CD4-positive, alpha-beta T cell (primary cell): Measurements from ENCODE around the gene FGF22. TPM values are rescaled to one million over a fixed set of nuclear protein-coding genes. Genes with fewer than 3 reads are reported as not detected.
A peak's percentile ranks its signal among the peaks of the same experiment; 100 is the strongest.

Source experiments
- ATAC-seq: fragments of 200-7000 bp; cut with Tn5 transposase; one replicate; pipeline ENCODE4 v1.10.0; 2022; ENCODE audit warnings: mild to moderate bottlenecking; ENCODE audit not compliant: poor library complexity
- CTCF ChIA-PET: fragments of 350-600 bp; sonication (Branson Sonifier 250); formaldehyde crosslinking; loops from one replicate; lab custom pipeline; 2021; ENCODE audit warnings: antibody characterized with exemption, inconsistent platforms; lab: Charles Lee
- POLR2A ChIA-PET: fragments of 350-600 bp; sonication (Branson Sonifier 250); formaldehyde crosslinking; loops from one replicate; lab custom pipeline; 2021; ENCODE audit warnings: antibody characterized with exemption, inconsistent platforms; lab: Charles Lee
- DNase-seq, 14 experiments: peaks; one replicate each; pipeline ENCODE4 v3.0.0-alpha.2; 2013 to 2020; ENCODE audit warnings: mixed read lengths in 2 of 14
- H3K27ac ChIP-seq, 2 donors: one replicate each; pipeline versions ENCODE4 v1.5.1 to v1.7.0; 2013; ENCODE audit warnings: low read length in 2 of 2, low read depth in 1 of 2, mild to moderate bottlenecking in 1 of 2
- H3K27me3 ChIP-seq, 2 experiments: 1 replicate in 1 of 2; 2 replicates in 1 of 2; pipeline versions ENCODE4 v1.6.1 to v1.7.0; 2013; ENCODE audit warnings: low read length in 2 of 2, control low read depth in 1 of 2, mild to moderate bottlenecking in 1 of 2, moderate library complexity in 1 of 2; ENCODE audit not compliant: insufficient read depth in 2 of 2, control insufficient read depth in 1 of 2
- H3K36me3 ChIP-seq: one replicate; pipeline ENCODE4 v1.6.1; 2013; ENCODE audit warnings: low read length, control low read depth; ENCODE audit not compliant: insufficient read depth
- H3K4me1 ChIP-seq: one replicate; pipeline ENCODE4 v1.6.1; 2013; ENCODE audit warnings: low read length, control low read depth; ENCODE audit not compliant: insufficient read depth
- H3K4me3 ChIP-seq: one replicate; pipeline ENCODE4 v1.5.1; 2013; ENCODE audit warnings: mild to moderate bottlenecking, low read length, moderate library complexity
- H3K9me3 ChIP-seq, 2 experiments: 1 replicate in 1 of 2; 2 replicates in 1 of 2; pipeline versions ENCODE4 v1.6.1 to v1.7.0; 2013; ENCODE audit warnings: low read length in 2 of 2, mild to moderate bottlenecking in 2 of 2, control low read depth in 1 of 2, moderate library complexity in 1 of 2; ENCODE audit not compliant: control insufficient read depth in 1 of 2, insufficient read depth in 1 of 2
- H3K27ac Mint-ChIP-seq: one replicate; pipeline ENCODE4 v1.8.0; 2020; ENCODE audit warnings: mixed read lengths
- H3K27me3 Mint-ChIP-seq: one replicate; pipeline ENCODE4 v1.8.0; 2021; ENCODE audit warnings: mixed read lengths
- H3K36me3 Mint-ChIP-seq: one replicate; pipeline ENCODE4 v1.8.0; 2021; ENCODE audit warnings: low read depth, mixed read lengths
- H3K4me1 Mint-ChIP-seq: one replicate; pipeline ENCODE4 v1.8.0; 2021; ENCODE audit warnings: low read depth, mixed read lengths
- H3K4me3 Mint-ChIP-seq: one replicate; pipeline ENCODE4 v1.8.0; 2020; ENCODE audit warnings: mild to moderate bottlenecking, mixed read lengths
- H3K9me3 Mint-ChIP-seq: one replicate; pipeline ENCODE4 v1.8.0; 2020; ENCODE audit warnings: mixed read lengths
- intact Hi-C, 2 experiments: fragments of 100-400 bp; cut with DNase I in 1 of 2; cut with micrococcal nuclease in 1 of 2; formaldehyde crosslinking; loops; one replicate each; pipeline versions ENCODE4 v1.15.1 to v1.9.0; 2023 to 2025; cut with DNase I, micrococcal nuclease
- total RNA-seq, 174 experiments: library from RNA in 2 of 174; stranded (reverse) in 2 of 174; gene quantifications; one replicate each; pipeline ENCODE4 v1.2.3 and lab custom pipeline; 2021 to 2026
- TF ChIP-seq, protein P1 (sequence below): fragments of 200-600 bp; IDR thresholded peaks from one replicate; pipeline ENCODE4 v1.8.0; 2022; ENCODE audit warnings: antibody characterized with exemption, mild to moderate bottlenecking

FGF22 gene
- total RNA-seq, 2 experiments from 2014 or later = 0.42 to 0.49 TPM

DNA sequence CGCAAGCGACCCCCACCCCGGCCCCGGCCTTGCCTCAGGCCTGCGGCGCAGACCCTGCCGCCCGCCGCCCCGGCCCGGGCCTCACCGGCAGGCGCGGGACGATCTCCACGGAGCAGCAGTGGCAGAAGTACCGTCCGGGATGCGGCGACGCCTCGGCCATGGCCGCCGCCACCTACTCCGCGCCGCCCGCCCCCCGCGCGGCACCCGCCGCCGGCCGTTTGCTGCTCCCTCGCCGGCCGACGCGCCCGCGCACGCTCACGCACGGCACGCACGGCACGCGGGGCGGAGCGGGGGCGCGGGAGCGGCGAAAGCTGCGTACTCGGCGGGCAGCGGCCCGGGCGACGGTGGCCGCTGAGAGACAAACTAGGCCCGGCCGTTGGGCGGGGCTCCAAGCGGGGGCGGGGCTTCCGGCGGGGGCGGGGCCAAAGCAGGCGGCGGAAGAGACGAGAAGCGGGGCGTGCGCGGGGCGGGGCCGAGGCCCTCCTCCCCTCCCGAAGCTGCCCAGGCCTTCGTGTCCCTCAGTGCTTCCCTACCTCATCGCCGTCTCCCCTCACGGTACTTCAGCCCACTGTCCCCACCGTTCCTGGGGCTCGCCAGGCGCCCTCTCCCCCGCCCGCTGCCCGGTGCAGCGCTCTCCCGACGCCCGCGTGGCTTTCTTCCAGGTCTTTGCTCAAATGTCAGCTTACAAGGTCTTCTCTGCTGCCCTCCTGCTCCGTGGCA, 23.4 kb downstream of the FGF22 start, which contains the start of gene RNF126:
Gene RNF126, minus strand, starts transcription at position 253 of the 720 bp plus-strand sequence. Its CDS starts 93 bp downstream, at position 160.
- TF ChIP-seq, protein P1, sequence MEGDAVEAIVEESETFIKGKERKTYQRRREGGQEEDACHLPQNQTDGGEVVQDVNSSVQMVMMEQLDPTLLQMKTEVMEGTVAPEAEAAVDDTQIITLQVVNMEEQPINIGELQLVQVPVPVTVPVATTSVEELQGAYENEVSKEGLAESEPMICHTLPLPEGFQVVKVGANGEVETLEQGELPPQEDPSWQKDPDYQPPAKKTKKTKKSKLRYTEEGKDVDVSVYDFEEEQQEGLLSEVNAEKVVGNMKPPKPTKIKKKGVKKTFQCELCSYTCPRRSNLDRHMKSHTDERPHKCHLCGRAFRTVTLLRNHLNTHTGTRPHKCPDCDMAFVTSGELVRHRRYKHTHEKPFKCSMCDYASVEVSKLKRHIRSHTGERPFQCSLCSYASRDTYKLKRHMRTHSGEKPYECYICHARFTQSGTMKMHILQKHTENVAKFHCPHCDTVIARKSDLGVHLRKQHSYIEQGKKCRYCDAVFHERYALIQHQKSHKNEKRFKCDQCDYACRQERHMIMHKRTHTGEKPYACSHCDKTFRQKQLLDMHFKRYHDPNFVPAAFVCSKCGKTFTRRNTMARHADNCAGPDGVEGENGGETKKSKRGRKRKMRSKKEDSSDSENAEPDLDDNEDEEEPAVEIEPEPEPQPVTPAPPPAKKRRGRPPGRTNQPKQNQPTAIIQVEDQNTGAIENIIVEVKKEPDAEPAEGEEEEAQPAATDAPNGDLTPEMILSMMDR = no peak
- Mint-ChIP-seq H3K27me3 (no peaks in the 10 kb centered on the region), H3K36me3 (peaks cover 31% of the 10 kb centered on the region), H3K27ac (peak within 1 kb of the TSS; percentile 97), H3K4me3 (peak within 1 kb of the TSS; percentile 97), H3K4me1 (peaks cover 40% of the 10 kb centered on the region), H3K9me3 (no peaks in the 10 kb centered on the region)
- peak within 1 kb of the TSS; percentile 92 to 97 for H3K27ac ChIP-seq
- ATAC-seq (peak; percentile 33), DNase-seq (peak; percentile 84 to 98 (median 95))
- CTCF ChIA-PET = interaction anchor here (1.5 to 1.8 kb wide), 4 partner anchors 17 to 152 kb away, joined by 4 to 14 read pairs (median 6); no protein-coding TSS in a partner anchor
- peak within 1 kb of the TSS; percentile 97 for H3K4me3 ChIP-seq
- intact Hi-C loops = loop anchor here (1.0 to 5.0 kb wide), 9 partner anchors 17 to 157 kb away; partner anchors contain the start of genes BSG (in 2 of the 2), PTBP1 (in 2 of the 2), CDC34 (in 1 of the 2) and HCN2 (in 1 of the 2)
- no peaks in the 10 kb centered on the region for H3K27me3 ChIP-seq
- peaks cover 59% of the 10 kb centered on the region for H3K4me1 ChIP-seq
- POLR2A ChIA-PET = interaction anchor here (0.7 to 1.6 kb wide), 13 partner anchors 16 to 606 kb away, joined by 3 to 45 read pairs (median 5); partner anchors contain the start of genes CDC34, CIRBP, MED16 and POLRMT
- H3K9me3 ChIP-seq = no peaks in the 10 kb centered on the region
- peaks cover 13% of the 10 kb centered on the region for H3K36me3 ChIP-seq

DNA sequence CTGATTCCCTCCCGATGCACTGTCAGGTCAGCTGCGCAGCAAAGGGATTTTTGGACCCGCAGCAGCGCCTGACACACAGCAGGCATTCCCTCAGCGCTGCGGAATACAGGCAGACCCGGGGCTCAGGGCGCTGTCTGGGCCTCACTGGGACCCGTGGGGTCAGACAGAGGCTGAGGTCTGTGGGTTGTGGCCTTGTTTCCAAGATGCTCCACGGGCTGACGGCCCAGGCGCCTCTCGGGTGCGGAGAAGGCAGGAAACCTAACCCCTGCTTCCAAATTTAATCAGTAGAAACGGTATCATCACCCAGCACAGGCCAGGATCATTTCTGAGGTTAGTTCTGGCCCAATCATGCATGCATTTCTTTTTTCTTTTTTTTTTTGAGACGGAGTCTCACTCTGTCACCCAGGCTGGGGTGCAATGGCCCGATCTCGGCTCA, 24.0 kb downstream of the FGF22 start:
- H3K4me1 Mint-ChIP-seq = peaks cover 36% of the 10 kb centered on the region

More for the DNA sequence above, 24.0 kb downstream of the FGF22 start:
- Histone ChIP-seq H3K4me1 (peaks cover 53% of the 10 kb centered on the region), H3K27me3 (no peaks in the 10 kb centered on the region), H3K9me3 (no peaks in the 10 kb centered on the region), H3K27ac (peak overlapping the region; percentile 66 to 78), H3K4me3 (peak overlapping the region; percentile 51), H3K36me3 (peaks cover 7% of the 10 kb centered on the region)
- intact Hi-C loops = loop anchor here (1.0 to 5.0 kb wide), 8 partner anchors 17 to 134 kb away; partner anchors contain the start of genes BSG (in 2 of the 2), PTBP1 (in 2 of the 2), CDC34 (in 1 of the 2) and HCN2 (in 1 of the 2)
- ChIA-PET CTCF (interaction anchor here (1.5 to 1.8 kb wide), 4 partner anchors 17 to 153 kb away, joined by 4 to 14 read pairs (median 6); no protein-coding TSS in a partner anchor), POLR2A (interaction anchor here (0.7 to 1.6 kb wide), 13 partner anchors 16 to 606 kb away, joined by 3 to 45 read pairs (median 5); partner anchors contain the start of genes CDC34, CIRBP, MED16 and POLRMT)
- TF ChIP-seq, protein P1 = no peak
- Mint-ChIP-seq H3K36me3 (peaks cover 31% of the 10 kb centered on the region), H3K27ac (peak overlapping the region; percentile 95), H3K27me3 (no peaks in the 10 kb centered on the region), H3K4me3 (peak overlapping the region; percentile 93), H3K9me3 (no peaks in the 10 kb centered on the region)
- no peak for ATAC-seq
- DNase-seq = no peak
